GM10266 (cell line): ENCODE measurements around the gene PRMT5.

Source experiments
- DNase-seq: peaks from one replicate; pipeline ENCODE4 v3.0.0; 2012; ENCODE audit errors: extremely low spot score
- TF ChIP-seq, protein P1 (sequence below): IDR thresholded peaks from 2 replicates; pipeline ENCODE4 v1.5.1; 2012; ENCODE audit warnings: mild to moderate bottlenecking, low read depth; ENCODE audit not compliant: control insufficient read depth, insufficient read depth; ENCODE audit errors: missing control alignments

Gene PRMT5

DNA sequence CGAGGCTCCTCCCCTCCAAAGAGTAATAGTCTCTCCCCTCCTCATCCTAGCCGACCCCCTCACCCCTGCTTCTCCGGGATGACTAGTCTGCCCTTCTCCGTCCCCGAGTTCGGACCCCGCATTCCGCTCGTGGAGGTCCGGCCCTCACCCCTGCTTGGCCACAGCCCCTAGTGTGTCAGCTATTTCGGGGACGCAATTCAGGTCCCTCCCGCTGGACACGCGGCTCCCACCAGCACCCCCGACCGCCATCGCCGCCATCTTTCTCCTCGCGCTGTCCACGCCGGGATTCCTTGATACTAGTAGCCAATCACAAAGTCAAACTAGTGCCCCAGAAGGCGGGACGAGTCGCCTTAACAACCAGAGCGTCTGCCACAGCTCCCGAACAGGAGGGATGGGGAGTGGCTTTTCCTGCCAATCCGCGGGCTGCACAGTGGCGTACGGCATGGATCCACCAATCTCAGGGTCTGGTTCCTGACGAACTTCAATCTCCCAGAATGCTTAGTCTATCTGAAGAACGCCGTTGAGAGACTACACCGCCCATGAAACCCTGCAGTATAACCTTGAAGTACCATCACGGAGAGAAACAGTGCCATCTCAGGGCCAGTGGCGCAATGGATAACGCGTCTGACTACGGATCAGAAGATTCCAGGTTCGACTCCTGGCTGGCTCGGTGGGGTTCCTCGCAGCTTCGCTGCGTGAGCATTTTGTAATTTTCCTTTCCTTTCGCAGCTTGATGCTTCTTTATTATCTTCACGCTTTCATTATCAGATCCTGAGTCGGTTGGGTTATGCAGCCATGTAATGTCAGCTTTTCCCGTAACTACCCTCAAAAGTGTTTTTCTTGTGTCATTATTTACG is at the start of gene PRMT5:
Gene PRMT5, minus strand, starts transcription at position 273 of the 857 bp plus-strand sequence. Its CDS starts 15 bp downstream, at position 258.
- TF ChIP-seq, protein P1, sequence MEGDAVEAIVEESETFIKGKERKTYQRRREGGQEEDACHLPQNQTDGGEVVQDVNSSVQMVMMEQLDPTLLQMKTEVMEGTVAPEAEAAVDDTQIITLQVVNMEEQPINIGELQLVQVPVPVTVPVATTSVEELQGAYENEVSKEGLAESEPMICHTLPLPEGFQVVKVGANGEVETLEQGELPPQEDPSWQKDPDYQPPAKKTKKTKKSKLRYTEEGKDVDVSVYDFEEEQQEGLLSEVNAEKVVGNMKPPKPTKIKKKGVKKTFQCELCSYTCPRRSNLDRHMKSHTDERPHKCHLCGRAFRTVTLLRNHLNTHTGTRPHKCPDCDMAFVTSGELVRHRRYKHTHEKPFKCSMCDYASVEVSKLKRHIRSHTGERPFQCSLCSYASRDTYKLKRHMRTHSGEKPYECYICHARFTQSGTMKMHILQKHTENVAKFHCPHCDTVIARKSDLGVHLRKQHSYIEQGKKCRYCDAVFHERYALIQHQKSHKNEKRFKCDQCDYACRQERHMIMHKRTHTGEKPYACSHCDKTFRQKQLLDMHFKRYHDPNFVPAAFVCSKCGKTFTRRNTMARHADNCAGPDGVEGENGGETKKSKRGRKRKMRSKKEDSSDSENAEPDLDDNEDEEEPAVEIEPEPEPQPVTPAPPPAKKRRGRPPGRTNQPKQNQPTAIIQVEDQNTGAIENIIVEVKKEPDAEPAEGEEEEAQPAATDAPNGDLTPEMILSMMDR: no peak
- DNase-seq: peak; percentile 90

DNA sequence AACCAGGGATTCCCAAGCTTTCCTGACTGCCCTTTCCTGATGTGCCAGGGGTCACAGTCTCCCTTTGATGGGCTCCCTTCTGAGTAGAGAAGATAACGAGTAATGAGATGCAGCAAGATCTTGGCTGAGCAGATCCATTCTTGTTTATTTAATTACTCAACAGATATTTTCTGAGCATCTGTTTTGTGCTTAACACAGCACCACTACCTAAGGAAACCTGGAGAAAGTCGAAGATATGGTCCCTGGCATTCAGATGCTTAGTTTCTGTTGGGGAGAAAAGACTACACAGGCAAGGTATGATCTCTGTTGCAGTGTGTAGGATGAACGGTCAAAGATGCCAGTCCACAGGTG is 49.3 kb upstream of the PRMT5 start:
- no peak for DNase-seq
- TF ChIP-seq, protein P1: no peak

DNA sequence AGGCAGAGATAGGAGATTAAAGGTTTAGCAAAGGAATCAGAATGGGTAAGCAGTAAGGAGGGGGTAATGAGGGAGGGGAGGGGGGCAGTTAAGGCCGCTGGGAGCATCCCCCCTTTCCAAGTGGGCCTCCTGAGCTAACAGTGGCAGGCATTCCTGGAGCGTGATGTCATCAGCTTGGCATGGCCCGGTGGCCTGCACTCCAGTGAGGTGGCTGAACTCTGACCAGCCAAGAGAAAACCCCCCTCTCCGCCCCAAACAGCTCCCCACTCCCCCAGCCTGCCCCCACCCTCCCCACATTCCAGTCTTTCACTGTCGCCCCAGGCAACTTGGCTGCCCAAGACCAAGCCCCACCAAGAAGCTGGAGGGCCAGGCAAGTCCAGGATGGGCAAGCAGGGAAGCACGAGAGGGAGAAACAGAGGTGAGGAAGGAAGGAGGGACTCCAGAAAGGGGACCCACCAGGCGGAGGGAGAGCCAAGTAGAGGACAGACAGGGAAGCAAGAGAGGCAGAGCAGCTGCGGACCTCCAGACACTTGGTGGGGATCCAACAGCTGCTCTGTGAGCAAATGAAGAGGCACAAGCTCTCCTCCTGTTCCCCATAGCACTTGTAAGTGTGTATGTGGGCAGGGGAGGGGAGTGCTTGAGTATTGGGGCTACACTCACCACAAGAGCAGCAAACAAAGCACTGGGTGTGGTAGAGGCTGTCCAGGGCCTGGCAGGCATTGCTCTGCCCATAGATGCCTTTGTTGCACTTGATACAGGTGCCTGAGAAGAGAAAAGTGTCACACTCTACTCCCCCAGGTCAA is 48.7 kb upstream of the PRMT5 start:
- DNase-seq: no peak
- TF ChIP-seq, protein P1: no peak

DNA sequence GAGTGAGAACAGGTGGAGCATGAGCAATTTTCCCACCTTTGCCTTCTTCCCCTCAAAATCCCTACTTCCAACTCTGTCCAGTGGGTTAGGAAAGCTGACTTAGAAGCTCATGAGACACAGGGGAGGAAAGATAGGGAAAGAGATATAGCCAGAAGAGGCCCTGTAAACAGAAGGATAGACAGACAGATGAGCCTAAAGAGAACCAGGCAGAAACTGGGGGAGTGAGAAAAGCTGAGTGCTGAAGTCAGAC is 48.2 kb upstream of the PRMT5 start:
- DNase-seq: no peak
- TF ChIP-seq, protein P1: no peak

DNA sequence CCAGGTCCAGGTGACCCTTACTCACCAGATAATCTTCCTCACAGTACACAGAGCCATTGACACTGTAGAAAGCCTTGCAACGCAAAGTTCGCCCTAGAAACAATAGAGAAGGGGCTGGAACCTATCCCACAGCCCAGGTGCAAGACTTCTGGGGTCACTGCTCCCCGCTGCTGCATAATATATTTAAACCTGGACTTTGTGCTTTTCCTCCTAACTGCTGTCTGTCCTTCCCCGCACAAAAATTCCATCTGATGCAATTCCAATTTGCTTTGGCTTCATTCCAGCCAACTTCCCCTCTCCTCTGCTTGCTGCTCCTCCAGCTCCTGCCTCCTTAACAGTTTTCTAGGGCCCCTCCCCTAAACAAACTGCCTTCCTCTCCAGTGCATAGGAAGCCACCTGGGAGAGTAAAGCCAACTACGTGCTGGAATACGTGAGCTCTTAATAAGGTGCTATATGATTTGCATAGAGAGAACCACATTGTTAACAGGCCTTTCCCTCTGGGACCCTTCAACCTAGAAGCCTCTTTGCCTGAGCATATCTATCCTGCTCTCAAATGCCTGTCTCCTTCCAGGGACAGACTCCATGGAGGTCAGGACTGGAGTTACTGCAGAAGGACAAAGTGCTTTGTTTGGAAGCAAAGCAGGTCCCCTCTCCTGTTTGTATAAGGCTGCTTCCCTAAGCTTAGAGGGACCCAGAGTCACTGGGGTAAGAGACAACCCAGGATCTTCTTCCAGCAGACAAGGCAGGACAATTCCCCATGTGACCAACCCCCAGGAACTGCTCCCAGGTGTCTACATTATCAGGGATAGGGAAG is 47.7 kb upstream of the PRMT5 start:
- TF ChIP-seq, protein P1: no peak
- DNase-seq: no peak

DNA sequence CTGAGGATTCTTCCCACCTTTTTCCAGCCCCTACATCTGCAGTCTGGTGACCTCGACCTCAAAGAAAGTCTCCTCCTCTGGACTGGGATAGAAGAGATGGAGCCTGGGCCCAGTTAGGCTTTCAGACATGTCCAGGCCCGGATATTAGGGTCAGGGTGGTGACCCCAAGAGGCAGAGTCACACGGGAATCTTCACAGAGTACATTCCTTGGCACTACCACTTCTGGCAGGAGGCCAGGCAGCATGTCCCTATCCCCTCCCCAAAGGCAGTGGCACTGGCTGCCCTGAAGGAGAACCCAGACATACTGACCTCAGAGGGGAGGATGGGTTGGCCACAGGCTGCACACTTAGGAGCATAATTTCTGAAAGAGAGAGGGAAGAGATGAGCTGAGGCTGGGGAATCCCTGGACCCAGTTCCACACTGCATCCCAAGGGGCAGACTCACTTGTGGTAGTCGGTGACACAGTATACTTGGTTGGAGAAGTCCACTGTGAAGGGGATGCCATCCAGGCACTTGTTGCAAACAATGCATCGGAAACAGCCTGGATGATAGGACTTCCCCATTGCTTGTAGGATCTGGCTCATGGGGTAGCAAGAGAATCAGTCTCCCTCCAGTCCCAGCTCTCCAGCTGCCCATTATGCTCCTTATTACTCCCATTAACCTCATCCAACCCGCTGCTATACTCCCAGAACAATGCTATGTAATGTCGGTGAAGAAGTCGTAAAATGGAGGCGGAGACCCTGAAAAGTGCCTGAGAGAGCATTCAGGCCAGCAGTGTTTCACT is 45.5 kb upstream of the PRMT5 start:
- TF ChIP-seq, protein P1: no peak
- no peak for DNase-seq
